ENCODE results near the gene PRODH2. TPM values are rescaled to one million over a fixed set of nuclear protein-coding genes. Genes with fewer than 3 reads are reported as not detected.

The PRODH2 gene
- total RNA-seq, 1 experiment from 2014 or later: 0.44 TPM

DNA sequence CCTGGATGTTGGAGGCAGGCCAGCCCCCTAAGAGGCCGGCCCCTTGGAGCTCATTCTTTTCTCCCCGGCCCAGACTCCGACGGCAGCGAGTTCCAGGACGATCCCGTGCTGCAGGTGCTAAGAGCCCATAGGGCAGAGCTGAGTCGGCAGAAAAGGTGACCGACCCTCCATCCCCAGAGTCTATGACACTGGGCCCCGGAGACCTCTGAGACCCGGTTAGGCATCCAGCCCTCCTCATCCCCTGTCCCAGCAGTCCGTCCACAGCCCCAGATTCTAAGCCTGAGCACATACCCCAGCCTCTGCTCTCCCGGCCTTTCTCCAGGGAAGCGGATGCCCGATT lies 44.6 kb downstream of the PRODH2 start:
- Histone ChIP-seq H3K9ac (ENCODE audit: low read length) (no peak overlapping the region), H2AFZ (ENCODE audit: low read depth, low read length, poor library complexity, severe bottlenecking) (no peak overlapping the region), H3K9me3 (ENCODE audit: control insufficient read depth in 1 of 2, insufficient read depth in 1 of 2, low read depth in 1 of 2, low read length in 2 of 2) (no peaks in the 10 kb centered on the region), H3K9me2 (ENCODE audit: insufficient read depth) (no peaks in the 10 kb centered on the region), H3K4me2 (ENCODE audit: low read length) (no peak overlapping the region), H3K27ac (ENCODE audit: low read depth, low read length) (no peak overlapping the region), H3K27me3 (ENCODE audit: insufficient read depth, low read length) (no peaks in the 10 kb centered on the region), H3K4me1 (ENCODE audit: control insufficient read depth in 1 of 2, insufficient read depth in 2 of 2, low read length in 2 of 2) (no peaks in the 10 kb centered on the region), H3K79me2 (ENCODE audit: insufficient read depth, low read length) (no peaks in the 10 kb centered on the region), H3K36me3 (ENCODE audit: control insufficient read depth in 1 of 2, insufficient read depth in 2 of 2, low read length in 2 of 2) (peaks cover 0 to 9% of the 10 kb centered on the region in 2 experiments; a peak in 1 of 4 replicates), H3K4me3 (replicated peaks in 1 of 2; ENCODE audit: low read depth in 1 of 2, low read length in 2 of 2) (no peak overlapping the region), H4K20me1 (ENCODE audit: insufficient read depth) (no peaks in the 10 kb centered on the region)
- no peak for TF ChIP-seq SP1 (IDR thresholded peaks at IDR 0.05; ENCODE audit: low read depth)
- no peak for TF ChIP-seq RAD21 (IDR thresholded peaks at IDR 0.05; ENCODE audit: low read depth)
- TF ChIP-seq EGR1 (IDR thresholded peaks at IDR 0.05; ENCODE audit: low read depth): no peak
- TF ChIP-seq TCF7L2 (IDR thresholded peaks at IDR 0.05; ENCODE audit: borderline replicate concordance, extremely low read depth, insufficient read depth, insufficient read length): no peak
- TF ChIP-seq YY1 (IDR thresholded peaks at IDR 0.05; ENCODE audit: extremely low read depth, insufficient replicate concordance, low read depth, low read length): no peak
- TF ChIP-seq ZFX (IDR thresholded peaks at IDR 0.05): no peak
- TF ChIP-seq CEBPB (IDR thresholded peaks at IDR 0.05; ENCODE audit: low read depth): no peak
- TF ChIP-seq, protein P1, sequence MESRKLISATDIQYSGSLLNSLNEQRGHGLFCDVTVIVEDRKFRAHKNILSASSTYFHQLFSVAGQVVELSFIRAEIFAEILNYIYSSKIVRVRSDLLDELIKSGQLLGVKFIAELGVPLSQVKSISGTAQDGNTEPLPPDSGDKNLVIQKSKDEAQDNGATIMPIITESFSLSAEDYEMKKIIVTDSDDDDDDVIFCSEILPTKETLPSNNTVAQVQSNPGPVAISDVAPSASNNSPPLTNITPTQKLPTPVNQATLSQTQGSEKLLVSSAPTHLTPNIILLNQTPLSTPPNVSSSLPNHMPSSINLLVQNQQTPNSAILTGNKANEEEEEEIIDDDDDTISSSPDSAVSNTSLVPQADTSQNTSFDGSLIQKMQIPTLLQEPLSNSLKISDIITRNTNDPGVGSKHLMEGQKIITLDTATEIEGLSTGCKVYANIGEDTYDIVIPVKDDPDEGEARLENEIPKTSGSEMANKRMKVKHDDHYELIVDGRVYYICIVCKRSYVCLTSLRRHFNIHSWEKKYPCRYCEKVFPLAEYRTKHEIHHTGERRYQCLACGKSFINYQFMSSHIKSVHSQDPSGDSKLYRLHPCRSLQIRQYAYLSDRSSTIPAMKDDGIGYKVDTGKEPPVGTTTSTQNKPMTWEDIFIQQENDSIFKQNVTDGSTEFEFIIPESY (IDR thresholded peaks at IDR 0.05; ENCODE audit: extremely low read depth, insufficient replicate concordance, low read length): no peak
- BruUV-seq (replicated peaks): no TSS peak
- ATAC-seq (no peak), DNase-seq (ENCODE audit: low read depth, low spot score) (no peak)
- CTCF ChIA-PET: no interaction called here
- RAD21 ChIA-PET (ENCODE audit: low non-redundant PET in 1 of 2, low total read pairs in 2 of 2, uncharacterized antibody in 2 of 2, unreplicated experiment in 2 of 2): no interaction called here
- POLR2A ChIA-PET: no interaction called here
- intact Hi-C loops (cut with micrococcal nuclease): no loop called here
